CD4-positive, alpha-beta T cell treated with Interleukin-1 beta for 1 hour (primary cell): ENCODE measurements around the gene ETV3L.
A peak's percentile ranks its signal among the peaks of the same experiment; 100 is the strongest.
"Not testable (repeated sequence)": the region's sequence is repeated elsewhere in the genome, so short reads cannot be mapped to it uniquely, and the experiment has no call there.

Experiments
- DNase-seq, 2 donors: peaks; one replicate each; pipeline ENCODE4 v3.0.0-alpha.2; 2020 to 2022

Gene ETV3L

GRCh38 chr1:157104598-157105293 lies 5.1 kb upstream of the ETV3L start:
- DNase-seq = no peak

DNA sequence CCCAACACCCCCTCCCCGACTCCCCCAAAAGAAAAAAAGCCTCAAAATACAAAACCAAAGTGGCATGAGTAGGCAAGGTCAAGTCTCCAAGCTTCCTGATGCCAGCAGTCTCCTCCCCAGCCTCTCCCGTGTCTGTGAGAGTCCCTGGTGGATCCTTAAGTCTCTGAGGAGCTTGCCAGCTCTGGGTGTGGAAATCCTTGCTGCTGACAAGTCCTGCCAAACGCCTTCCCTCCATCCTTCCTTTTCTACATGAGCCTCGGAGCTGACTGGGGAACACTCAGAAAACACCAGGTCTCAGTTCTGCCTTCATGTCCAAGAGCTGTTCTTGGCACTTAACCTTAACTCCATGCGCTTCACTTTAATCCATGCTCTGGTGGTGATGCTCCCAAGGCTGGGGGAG lies 3.7 kb upstream of the ETV3L start:
- no peak for DNase-seq

DNA sequence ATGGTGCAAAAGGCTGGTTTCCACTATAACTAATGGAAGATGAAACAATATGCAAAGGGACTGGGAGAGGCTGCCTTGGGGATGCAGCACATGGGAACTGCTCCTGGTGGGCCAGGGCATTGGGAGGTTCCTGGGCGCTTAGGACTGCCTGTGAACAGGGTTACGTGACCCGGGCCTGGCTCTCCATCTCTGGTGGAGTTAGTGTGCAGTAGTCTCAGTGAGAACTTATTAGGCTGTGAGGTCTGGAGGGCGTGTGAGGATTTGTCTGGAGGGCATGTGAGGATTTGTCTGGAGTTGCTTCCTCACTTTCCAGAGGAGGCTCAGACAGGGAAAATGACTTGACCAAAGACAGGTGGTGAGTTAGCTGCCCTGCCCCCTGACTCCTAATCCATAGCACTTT lies 1.5 kb upstream of the ETV3L start:
- DNase-seq = no peak

DNA sequence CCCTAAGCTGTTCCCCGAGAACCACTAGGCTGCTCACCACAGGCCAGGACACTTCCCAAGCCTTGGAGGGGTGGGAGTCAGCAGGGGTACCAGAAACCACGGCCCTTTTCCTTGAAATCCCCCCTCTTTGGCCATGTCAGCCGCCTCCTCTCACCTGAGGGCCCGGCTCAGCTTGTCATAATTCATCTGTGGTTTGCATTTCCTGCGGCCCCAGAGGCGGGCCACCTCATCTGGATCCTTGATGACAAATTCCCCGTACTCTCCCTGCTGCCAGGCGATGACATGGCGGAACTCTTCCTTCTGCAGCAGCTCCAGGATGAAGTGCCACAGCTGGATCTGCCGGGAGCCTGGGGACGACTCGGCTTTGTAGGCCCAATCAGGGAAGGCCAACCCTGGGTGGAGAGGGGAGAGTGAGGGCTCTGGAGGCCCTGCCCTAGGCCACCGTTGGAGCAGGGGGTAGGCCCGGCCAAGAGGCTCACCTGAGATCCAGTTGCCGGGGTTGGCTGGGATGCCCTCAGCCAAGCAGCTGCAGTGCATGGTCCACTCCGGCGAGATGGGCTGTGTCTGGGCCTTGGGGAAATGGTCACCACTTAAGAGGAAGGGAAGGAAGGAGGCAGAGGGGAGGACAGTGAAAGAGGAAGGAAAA lies 498 bp downstream of the ETV3L start:
- not testable (repeated sequence) for DNase-seq

DNA sequence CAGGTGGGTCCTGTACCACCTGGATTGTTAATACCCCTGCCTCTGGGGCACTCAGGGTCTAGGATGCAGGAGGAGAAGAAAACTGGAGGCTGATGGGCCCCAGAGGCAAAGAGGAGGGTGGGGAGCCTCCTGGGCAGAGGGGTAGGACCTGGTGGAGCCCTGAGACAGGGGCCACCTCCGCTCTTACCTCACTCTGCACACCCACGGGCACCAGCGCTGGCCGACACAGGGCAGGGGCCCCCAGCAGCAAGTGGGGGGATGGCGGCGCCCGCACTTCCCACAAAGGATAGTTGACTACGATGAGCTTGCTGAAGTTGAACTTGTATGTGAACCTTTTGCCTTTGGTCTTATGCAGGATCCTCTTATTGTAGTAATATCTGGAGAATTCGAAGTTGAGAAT lies 1.1 kb downstream of the ETV3L start:
- no peak for DNase-seq

DNA sequence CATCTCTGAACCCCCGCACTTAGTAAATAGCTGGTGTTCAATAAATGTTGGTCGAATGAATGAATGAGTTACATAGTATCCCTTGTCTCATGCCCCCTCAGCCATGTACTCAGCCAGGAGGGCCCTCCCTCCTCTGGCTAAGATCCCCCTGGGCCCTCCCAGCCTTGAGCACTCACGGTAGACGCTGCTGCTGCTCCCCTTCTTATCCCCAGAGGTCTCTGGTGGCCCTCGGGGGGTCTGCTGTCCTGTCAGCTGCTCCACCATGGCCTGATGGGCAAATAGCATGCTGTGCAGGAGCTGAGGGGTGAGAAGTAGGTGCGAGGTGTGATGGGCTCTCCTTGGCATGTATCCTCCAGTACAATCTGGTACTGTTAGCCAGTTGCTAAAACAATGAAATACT lies 1.9 kb downstream of the ETV3L start:
- no peak for DNase-seq

DNA sequence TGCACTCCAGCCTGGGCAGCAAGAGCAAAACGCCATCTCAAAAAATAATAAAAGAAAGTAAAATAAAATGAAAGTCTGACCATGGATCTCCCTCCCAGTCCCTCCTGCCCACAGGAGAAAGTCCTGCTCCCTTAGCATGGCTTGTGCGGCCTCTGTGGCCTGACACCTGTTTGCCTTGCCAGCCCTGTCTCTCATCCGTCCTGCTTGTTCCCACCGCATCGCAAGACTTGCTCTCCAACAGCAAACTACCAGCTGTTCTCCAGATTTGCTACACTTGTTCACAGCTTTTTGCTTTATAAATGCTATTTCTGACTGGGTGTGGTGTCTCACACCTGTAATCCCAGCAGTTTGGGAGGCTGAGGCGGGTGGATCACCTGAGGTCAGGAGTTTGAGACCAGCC lies 2.7 kb downstream of the ETV3L start:
- no peak for DNase-seq

DNA sequence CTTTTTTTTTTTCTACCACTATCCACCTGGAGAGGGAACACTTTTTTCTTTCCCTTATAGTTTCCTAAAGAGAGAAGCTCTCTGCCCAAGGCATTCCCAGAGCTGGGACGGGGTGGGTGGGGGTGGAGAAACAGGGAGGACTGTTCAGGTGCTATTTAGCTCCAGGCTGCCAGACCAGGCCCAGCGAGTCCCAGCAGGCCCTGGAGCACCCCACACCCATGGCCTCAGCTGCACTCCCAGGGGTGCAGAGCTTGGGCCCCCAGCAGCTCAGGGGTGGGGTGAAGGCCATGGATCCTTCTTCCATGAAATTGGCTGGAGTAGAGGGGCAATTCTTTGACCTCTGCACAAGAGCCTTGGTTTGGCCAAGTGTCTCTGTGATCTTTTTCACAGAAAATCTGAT lies 4.1 kb downstream of the ETV3L start:
- DNase-seq = no peak

DNA sequence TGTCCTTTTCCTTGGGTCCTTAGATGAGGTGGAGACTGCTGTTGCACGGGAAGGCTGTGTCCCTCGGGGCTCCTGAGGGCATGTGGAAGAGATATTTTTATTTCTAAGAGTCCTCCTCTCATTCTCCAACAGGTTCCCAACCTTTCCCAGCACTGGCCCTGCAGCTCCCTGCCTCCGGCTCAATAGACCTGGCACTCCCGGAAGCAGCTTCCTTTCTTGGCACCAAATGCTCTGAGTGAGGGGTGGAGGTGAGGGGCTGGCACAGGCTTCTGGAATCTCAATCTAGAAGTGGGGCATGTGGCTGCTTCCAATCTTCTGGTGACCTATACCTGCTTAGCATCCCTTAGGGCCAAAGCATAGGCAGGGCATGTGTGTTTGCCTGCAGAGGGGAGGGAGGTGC lies 4.5 kb downstream of the ETV3L start:
- DNase-seq = no peak

GRCh38 chr1:157092831-157093230 lies 6.8 kb downstream of the ETV3L start:
- no peak for DNase-seq

GRCh38 chr1:157091668-157092273 lies 7.8 kb downstream of the ETV3L start:
- DNase-seq = no peak

- no peak for DNase-seq
Measured at GRCh38 chr1:157091186-157091585, 8.4 kb downstream of the ETV3L start.

DNA sequence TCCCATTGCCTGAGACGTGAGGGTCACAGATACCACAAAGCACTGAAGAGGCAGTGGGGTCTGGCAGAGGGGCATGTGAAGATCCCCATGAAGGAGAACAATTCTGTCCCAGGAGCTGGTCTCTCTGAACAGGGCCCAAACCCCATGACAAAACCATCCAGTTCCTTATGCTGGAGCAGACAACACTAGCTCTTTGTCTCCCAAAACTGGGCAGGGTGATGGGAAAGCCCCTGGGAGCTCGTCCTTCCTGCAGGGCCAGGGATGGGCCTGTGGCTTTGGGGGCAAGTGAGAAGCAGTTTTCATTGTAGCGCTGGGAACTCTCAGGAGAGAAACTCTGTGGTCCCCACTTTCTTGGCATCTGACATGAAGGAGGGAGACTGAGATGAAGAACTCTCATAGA lies 8.8 kb downstream of the ETV3L start:
- DNase-seq = no peak

GRCh38 chr1:157090196-157090647 lies 9.4 kb downstream of the ETV3L start:
- peak; percentile 78 to 82 for DNase-seq

GRCh38 chr1:157089789-157090188 lies 9.8 kb downstream of the ETV3L start:
- DNase-seq = no peak

DNA sequence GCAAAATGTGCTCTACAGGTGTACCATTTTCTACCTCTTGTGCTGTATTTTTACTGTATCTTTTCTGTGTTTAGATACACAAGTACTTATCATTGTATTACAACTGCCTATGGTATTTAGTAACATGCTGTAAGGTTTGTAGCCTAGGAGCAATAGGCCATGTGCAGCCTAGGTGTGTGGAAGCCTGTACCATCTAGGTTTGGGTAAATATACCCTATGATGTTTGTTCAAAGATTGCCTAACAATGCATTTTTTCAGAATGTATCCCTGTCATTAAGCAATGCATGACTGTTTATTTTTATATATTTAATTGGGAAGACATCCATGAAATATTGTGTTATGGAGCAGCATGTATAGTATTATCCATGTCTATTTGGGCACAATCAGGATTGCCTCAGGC lies 11.0 kb downstream of the ETV3L start:
- DNase-seq = no peak

DNA sequence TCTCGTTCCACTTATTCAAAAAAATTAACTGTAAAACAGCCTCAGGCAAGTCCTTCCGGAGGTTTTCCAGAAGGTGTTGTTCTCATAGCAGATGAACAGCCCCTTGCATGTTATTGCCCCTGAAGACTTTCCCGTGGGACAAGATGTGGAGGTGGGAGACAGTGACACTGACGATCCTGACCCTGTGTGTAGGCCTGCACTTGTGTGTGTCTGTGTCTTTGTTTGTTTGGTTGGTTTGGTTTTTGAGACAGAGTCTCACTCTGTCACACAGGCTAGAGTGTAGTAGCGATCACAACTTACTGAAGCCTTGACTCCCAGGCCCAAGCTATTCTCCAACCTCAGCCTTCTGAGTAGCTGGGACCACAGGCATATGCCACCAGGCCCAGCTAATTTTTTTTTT lies 12.6 kb downstream of the ETV3L start:
- no peak for DNase-seq

- DNase-seq = no peak
Measured at GRCh38 chr1:157086299-157086698, 13.3 kb downstream of the ETV3L start.

DNA sequence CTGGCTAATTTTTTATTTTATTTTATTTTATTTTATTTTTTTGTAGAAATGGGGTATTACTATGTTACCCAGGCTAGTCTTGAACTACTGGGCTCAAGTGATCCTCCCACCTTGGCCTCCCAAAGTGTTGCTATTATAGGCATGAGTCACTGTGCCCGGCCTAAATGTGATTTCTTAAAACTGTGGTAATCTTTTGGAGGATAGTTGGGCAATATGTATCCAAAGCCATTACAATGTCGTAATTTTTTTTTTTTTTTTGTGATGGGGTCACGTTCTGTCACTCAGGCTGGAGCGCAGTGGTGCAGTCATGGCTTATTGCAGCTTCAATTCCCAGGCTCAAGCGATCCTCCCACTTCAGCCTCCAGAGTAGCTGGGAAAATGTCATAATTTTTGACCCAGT lies 14.2 kb downstream of the ETV3L start:
- DNase-seq = no peak

- no peak for DNase-seq
Measured at GRCh38 chr1:157084720-157085119, 14.9 kb downstream of the ETV3L start.

- no peak for DNase-seq
Measured at GRCh38 chr1:157081707-157082106, 17.9 kb downstream of the ETV3L start.

- DNase-seq = no peak
Measured at GRCh38 chr1:157080714-157081113, 18.9 kb downstream of the ETV3L start.

DNA sequence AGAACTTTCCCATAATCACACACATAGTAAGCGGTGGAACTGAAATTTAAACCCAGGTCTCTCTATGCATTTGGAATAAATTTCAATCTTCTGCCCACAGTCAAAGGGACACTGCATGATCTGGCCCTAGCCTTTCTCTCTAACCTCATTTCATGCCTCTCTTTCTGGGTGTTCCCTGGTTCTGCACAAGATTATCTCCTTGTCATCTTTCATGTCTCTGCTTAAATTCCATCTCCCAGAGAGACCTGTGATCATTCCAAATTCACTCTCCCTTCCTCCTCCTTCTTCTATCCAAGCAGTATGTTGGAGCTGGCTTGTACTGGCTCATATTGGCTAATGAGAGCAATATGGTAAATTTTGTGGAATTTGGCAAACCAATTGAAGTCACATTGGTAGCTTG lies 22.2 kb downstream of the ETV3L start:
- no peak for DNase-seq

DNA sequence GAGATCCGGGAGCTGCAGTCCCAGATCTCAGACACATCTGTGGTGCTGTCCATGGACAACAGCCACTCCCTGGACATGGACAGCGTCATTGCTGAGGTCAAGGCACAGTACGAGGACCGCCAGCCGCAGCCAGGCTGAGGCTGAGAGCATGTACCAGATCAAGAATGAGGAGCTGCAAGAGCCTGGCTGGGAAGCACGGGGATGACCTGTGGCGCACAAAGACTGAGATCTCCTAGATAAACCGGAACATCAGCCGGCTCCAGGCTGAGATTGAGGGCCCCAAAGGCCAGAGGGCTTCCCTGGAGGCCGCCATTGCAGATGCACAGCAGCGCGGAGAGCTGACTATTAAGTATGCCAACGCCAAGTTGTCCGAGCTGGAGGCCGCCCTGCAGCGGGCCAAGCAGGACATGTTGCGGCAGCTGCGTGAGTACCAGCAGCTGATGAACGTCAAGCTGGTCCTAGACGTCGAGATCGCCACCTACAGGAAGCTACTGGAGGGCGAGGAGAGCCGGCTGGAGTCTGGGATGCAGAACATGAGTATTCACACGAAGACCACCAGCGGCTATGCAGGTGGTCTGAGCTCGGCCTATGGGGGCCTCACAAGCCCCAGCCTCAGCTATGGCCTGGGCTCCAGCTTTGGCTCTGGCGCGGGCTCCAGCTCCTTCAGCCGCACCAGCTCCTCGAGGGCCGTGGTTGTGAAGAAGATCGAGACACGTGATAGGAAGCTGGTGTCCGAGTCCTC lies 25.5 kb downstream of the ETV3L start:
- DNase-seq = peak; percentile 29 to 32
